HFF-Myc (cell line): ENCODE data around the gene HOXD13.

Experiments used
- DNase-seq: peaks from one replicate; pipeline ENCODE4 v3.0.0-alpha.2; 2011; ENCODE audit warnings: low read depth; ENCODE audit errors: extremely low read depth
- H3K4me3 ChIP-seq: replicated peaks from 2 replicates; pipeline ENCODE4 v1.5.1; 2011; ENCODE audit warnings: low read depth, mild to moderate bottlenecking, control low read depth, low read length
- CTCF ChIP-seq: IDR thresholded peaks from 2 replicates; pipeline ENCODE4 v1.5.1; 2012; ENCODE audit warnings: mild to moderate bottlenecking, low read depth, low read length, control low read depth; ENCODE audit errors: missing control alignments

Gene HOXD13

GRCh38 chr2:176096243-176096985, 3.9 kb downstream of the HOXD13 start:
- peak overlapping the region; percentile 39 for H3K4me3 ChIP-seq
- no peak for DNase-seq
- TF ChIP-seq CTCF, result no peak

GRCh38 chr2:176096986-176097819, 4.7 kb downstream of the HOXD13 start:
- TF ChIP-seq CTCF, result peak; percentile 87
- peak overlapping the region; percentile 39 for H3K4me3 ChIP-seq
- peak; percentile 45 for DNase-seq

GRCh38 chr2:176097820-176098365, 5.4 kb downstream of the HOXD13 start:
- TF ChIP-seq CTCF, result no peak
- no peak for DNase-seq
- peak overlapping the region; percentile 39 for H3K4me3 ChIP-seq

GRCh38 chr2:176098366-176099158, 6.0 kb downstream of the HOXD13 start:
- no peak overlapping the region; the same call in 1 of the 2 replicates for H3K4me3 ChIP-seq
- no peak for TF ChIP-seq CTCF
- DNase-seq, result no peak

- no peak overlapping the region for H3K4me3 ChIP-seq
- TF ChIP-seq CTCF, result no peak
- DNase-seq, result no peak
These were observed 6.7 kb downstream of the HOXD13 start for GRCh38 chr2:176099159-176099727.
